ENCODE data around the gene MINPP1. TPM values are rescaled to one million over a fixed set of nuclear protein-coding genes. Genes with fewer than 3 reads are reported as not detected.

The MINPP1 gene
- total RNA-seq, 1 experiment from 2014 or later: 12.3 TPM

DNA sequence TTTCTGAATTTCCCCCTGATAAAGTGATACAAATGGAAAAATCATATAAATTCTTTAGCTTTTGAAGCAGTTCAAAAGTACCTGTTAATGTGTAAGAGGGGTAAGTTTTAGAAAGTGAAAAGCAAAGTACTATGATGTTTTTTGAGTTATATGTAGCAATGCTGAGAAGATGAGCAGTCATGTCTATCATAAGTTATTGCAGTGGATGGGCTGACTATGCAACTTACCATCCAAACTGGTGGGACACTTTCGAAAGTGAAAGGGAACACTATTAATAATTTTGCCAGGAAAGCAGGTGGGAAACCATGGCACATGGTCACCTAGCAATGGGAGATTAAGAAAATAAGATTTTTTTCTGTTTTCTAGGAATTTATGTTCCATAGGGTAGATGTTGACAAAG lies 4.1 kb downstream of the MINPP1 start:
- Mint-ChIP-seq H3K27me3 (ENCODE audit: insufficient read depth, unreplicated experiment) (no peaks in the 10 kb centered on the region), H3K36me3 (ENCODE audit: insufficient read depth, unreplicated experiment) (peaks cover 37% of the 10 kb centered on the region), H3K27ac (ENCODE audit: low read depth, unreplicated experiment) (no peak overlapping the region), H3K9me3 (ENCODE audit: unreplicated experiment) (no peaks in the 10 kb centered on the region), H3K4me1 (ENCODE audit: insufficient read depth, unreplicated experiment) (peaks cover 14% of the 10 kb centered on the region), H3K4me3 (ENCODE audit: unreplicated experiment) (no peak overlapping the region)
- intact Hi-C loops (cut with micrococcal nuclease): no loop called here
- DNase-seq (ENCODE audit: unreplicated experiment): no peak
- BruUV-seq (replicated peaks): no TSS peak
- TF ChIP-seq, protein P1, sequence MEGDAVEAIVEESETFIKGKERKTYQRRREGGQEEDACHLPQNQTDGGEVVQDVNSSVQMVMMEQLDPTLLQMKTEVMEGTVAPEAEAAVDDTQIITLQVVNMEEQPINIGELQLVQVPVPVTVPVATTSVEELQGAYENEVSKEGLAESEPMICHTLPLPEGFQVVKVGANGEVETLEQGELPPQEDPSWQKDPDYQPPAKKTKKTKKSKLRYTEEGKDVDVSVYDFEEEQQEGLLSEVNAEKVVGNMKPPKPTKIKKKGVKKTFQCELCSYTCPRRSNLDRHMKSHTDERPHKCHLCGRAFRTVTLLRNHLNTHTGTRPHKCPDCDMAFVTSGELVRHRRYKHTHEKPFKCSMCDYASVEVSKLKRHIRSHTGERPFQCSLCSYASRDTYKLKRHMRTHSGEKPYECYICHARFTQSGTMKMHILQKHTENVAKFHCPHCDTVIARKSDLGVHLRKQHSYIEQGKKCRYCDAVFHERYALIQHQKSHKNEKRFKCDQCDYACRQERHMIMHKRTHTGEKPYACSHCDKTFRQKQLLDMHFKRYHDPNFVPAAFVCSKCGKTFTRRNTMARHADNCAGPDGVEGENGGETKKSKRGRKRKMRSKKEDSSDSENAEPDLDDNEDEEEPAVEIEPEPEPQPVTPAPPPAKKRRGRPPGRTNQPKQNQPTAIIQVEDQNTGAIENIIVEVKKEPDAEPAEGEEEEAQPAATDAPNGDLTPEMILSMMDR (IDR thresholded peaks at IDR 0.05; ENCODE audit: unreplicated experiment): no peak
- POLR2A ChIA-PET: interaction anchor here (0.7 to 1.1 kb wide), 2 partner anchors 8 to 35 kb away, joined by 3 read pairs; no protein-coding TSS in a partner anchor
- CTCF ChIA-PET: no interaction called here

DNA sequence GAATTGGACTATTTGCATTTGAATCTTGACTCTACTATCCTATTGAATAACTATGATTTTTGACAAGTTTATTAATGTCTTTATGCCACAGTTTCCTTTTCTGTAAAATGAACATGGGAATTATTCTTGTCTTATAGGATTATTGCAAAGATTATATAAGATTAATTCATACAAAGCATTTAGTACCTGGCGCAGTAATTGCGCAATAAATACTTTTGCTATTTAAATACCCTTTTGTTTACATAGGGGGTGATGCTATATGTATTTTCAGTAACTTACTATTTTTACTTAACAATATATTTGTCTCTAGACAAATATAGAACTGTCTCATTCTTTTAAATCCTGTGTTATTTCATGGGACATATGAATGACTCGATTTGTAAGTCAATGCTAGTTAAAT lies 5.3 kb downstream of the MINPP1 start:
- H3K4me3 Mint-ChIP-seq (ENCODE audit: unreplicated experiment): no peak overlapping the region
- no peak for DNase-seq (ENCODE audit: unreplicated experiment)
- CTCF ChIA-PET: no interaction called here
- H3K27ac Mint-ChIP-seq (ENCODE audit: low read depth, unreplicated experiment): no peak overlapping the region
- no peaks in the 10 kb centered on the region for H3K27me3 Mint-ChIP-seq (ENCODE audit: insufficient read depth, unreplicated experiment)
- intact Hi-C loops (cut with micrococcal nuclease): no loop called here
- H3K9me3 Mint-ChIP-seq (ENCODE audit: unreplicated experiment): no peaks in the 10 kb centered on the region
- TF ChIP-seq, protein P1 (IDR thresholded peaks at IDR 0.05; ENCODE audit: unreplicated experiment): no peak
- POLR2A ChIA-PET: no interaction called here
- H3K36me3 Mint-ChIP-seq (ENCODE audit: insufficient read depth, unreplicated experiment): peaks cover 49% of the 10 kb centered on the region
- peaks cover 14% of the 10 kb centered on the region for H3K4me1 Mint-ChIP-seq (ENCODE audit: insufficient read depth, unreplicated experiment)
- BruUV-seq (replicated peaks): no TSS peak

DNA sequence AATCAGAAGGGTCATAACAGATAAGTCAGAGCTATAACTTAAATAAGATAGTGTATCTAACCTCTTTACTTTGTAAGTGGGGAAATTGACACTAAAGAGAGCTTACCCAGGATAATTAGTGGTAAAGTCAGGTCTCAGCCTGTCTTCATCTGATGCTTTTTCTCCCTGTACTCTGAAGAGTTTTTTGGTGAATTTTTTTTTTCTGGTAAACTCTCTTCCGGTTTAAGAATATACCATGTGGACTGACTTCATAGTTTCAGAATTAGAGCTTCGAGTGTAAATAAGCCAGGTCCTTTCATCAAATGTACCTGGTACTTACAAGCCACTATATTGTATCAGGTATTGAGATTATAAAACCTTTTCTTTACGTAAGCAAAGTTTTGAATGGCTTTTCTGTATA lies 6.8 kb downstream of the MINPP1 start:
- H3K9me3 Mint-ChIP-seq (ENCODE audit: unreplicated experiment): no peaks in the 10 kb centered on the region
- DNase-seq (ENCODE audit: unreplicated experiment): no peak
- intact Hi-C loops (cut with micrococcal nuclease): no loop called here
- CTCF ChIA-PET: interaction anchor here (0.6 kb wide), 1 partner anchor 207 kb away, joined by 3 read pairs; no protein-coding TSS in a partner anchor
- BruUV-seq (replicated peaks): no TSS peak
- H3K36me3 Mint-ChIP-seq (ENCODE audit: insufficient read depth, unreplicated experiment): peaks cover 62% of the 10 kb centered on the region
- peaks cover 6% of the 10 kb centered on the region for H3K4me1 Mint-ChIP-seq (ENCODE audit: insufficient read depth, unreplicated experiment)
- no peaks in the 10 kb centered on the region for H3K27me3 Mint-ChIP-seq (ENCODE audit: insufficient read depth, unreplicated experiment)
- TF ChIP-seq, protein P1 (IDR thresholded peaks at IDR 0.05; ENCODE audit: unreplicated experiment): no peak
- no peak overlapping the region for H3K27ac Mint-ChIP-seq (ENCODE audit: low read depth, unreplicated experiment)
- POLR2A ChIA-PET: interaction anchor here (0.7 kb wide), 1 partner anchor 111 kb away, joined by 3 read pairs; no protein-coding TSS in a partner anchor
- H3K4me3 Mint-ChIP-seq (ENCODE audit: unreplicated experiment): no peak overlapping the region

DNA sequence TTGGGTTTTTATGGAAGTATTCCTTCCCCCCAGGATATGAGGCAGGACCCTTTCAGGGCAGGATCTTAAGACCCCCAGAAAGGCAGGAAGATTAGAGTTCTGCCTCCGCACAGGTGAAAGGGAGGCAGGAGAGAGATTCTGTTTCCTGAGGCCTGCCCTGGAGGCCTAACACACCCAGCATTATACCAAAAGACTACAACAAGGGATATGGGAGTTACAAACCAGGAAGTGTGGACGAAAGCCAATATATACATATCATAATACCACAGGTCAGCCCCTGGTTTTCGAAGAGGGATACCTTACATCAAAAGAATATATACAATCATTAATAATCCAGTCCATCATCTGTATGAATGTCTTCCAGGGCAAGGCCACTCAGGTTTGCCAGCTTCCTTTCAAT lies 14.2 kb downstream of the MINPP1 start:
- Mint-ChIP-seq H3K27me3 (ENCODE audit: insufficient read depth, unreplicated experiment) (no peaks in the 10 kb centered on the region), H3K9me3 (ENCODE audit: unreplicated experiment) (no peaks in the 10 kb centered on the region), H3K36me3 (ENCODE audit: insufficient read depth, unreplicated experiment) (peaks cover 41% of the 10 kb centered on the region), H3K4me3 (ENCODE audit: unreplicated experiment) (no peak overlapping the region), H3K4me1 (ENCODE audit: insufficient read depth, unreplicated experiment) (peaks cover 5% of the 10 kb centered on the region), H3K27ac (ENCODE audit: low read depth, unreplicated experiment) (no peak overlapping the region)
- intact Hi-C loops (cut with micrococcal nuclease): no loop called here
- TF ChIP-seq, protein P1 (IDR thresholded peaks at IDR 0.05; ENCODE audit: unreplicated experiment): no peak
- ChIA-PET POLR2A (no interaction called here), CTCF (interaction anchor here (1.3 kb wide), 1 partner anchor 14 kb away, joined by 9 read pairs; the partner anchor contains the start of gene MINPP1)
- no TSS peak for BruUV-seq (replicated peaks)
- no peak for DNase-seq (ENCODE audit: unreplicated experiment)
